ENCODE measurements around the gene ARPP21.

DNA sequence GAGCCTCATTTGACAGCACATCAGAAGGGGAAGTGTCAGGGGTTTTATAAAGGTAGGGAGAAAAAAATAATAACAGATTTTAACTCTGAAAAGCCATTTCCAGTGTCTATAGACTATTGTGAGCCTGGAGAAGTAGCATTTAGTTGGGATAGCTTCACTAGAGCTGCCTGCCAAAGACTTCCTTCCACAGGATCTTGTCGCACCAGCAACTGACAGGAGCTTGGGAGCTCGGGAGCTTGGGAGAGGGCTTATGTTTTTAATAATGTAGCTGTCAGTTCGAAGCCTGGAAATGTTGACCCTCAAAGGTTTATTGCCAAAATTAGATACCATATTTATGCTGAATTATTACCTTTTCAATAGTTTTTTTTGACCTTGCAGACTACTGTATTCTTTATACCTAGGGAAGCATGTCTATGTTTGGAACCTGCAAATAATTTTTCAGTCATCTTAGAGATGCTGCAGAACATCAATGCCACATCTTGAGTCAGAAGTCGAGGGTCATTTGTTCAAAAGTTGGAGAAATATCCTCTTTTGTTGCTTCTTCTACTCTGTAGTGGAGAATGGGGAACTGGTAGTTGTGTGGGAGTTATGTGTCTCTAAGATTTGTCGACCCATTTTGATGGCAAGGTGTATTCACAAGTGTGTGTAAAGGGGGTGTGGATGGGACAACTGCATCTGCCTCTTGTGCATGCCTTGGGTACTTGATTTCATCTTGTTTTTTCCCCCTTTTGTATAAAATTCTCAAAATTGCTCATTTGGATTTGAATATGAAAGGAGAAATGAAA, 41.7 kb downstream of the ARPP21 start:
- TF ChIP-seq, protein P1, sequence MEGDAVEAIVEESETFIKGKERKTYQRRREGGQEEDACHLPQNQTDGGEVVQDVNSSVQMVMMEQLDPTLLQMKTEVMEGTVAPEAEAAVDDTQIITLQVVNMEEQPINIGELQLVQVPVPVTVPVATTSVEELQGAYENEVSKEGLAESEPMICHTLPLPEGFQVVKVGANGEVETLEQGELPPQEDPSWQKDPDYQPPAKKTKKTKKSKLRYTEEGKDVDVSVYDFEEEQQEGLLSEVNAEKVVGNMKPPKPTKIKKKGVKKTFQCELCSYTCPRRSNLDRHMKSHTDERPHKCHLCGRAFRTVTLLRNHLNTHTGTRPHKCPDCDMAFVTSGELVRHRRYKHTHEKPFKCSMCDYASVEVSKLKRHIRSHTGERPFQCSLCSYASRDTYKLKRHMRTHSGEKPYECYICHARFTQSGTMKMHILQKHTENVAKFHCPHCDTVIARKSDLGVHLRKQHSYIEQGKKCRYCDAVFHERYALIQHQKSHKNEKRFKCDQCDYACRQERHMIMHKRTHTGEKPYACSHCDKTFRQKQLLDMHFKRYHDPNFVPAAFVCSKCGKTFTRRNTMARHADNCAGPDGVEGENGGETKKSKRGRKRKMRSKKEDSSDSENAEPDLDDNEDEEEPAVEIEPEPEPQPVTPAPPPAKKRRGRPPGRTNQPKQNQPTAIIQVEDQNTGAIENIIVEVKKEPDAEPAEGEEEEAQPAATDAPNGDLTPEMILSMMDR (conservative IDR thresholded peaks at IDR 0.05; ENCODE audit: low read length): no peak
- TF ChIP-seq EZH2phosphoT487 (IDR thresholded peaks at IDR 0.05; ENCODE audit: borderline replicate concordance): no peak

Data from Loucy (cell line).